Heart left ventricle (tissue), 16 donors: ENCODE results near the gene TXLNA. TPM values are rescaled to one million over a fixed set of nuclear protein-coding genes. Genes with fewer than 3 reads are reported as not detected.

Experiments
- ATAC-seq, 4 donors: fragments of 200-7000 bp; cut with Tn5 transposase; one replicate each; pipeline ENCODE4 v1.9.1; 2020 to 2022; ENCODE audit warnings: moderate library complexity in 4 of 4, mild to moderate bottlenecking in 3 of 4, moderate number of reproducible peaks in 1 of 4
- DNase-seq, 5 donors: peaks; one replicate each; pipeline ENCODE4 v3.0.0-alpha.2; 2020
- H3K27ac ChIP-seq, 12 donors: fragments of 200-600 bp; sonication (generic) in 4 of 12; one replicate each; pipeline versions ENCODE4 v1.5.0 to v1.8.0; 2016 to 2022; ENCODE audit warnings: mild to moderate bottlenecking in 2 of 12
- H3K27me3 ChIP-seq, 9 donors: fragments of 200-600 bp; sonication (generic) in 2 of 9; one replicate each; pipeline versions ENCODE4 v1.5.1 to v1.8.0; 2016 to 2022; ENCODE audit warnings: mild to moderate bottlenecking in 3 of 9
- H3K36me3 ChIP-seq, 9 donors: fragments of 200-600 bp; sonication (generic) in 2 of 9; one replicate each; pipeline versions ENCODE4 v1.5.0 to v1.8.0; 2018 to 2022; ENCODE audit warnings: mild to moderate bottlenecking in 2 of 9
- H3K4me1 ChIP-seq, 12 donors: fragments of 200-600 bp; sonication (generic) in 4 of 12; one replicate each; pipeline versions ENCODE4 v1.5.0 to v1.8.0; 2016 to 2022; ENCODE audit warnings: mild to moderate bottlenecking in 3 of 12
- H3K4me3 ChIP-seq, 12 donors: fragments of 200-600 bp; sonication (generic) in 4 of 12; one replicate each; pipeline versions ENCODE4 v1.5.0 to v1.8.0; 2017 to 2022; ENCODE audit warnings: mild to moderate bottlenecking in 9 of 12, moderate library complexity in 4 of 12
- H3K9me3 ChIP-seq, 12 donors: fragments of 200-600 bp; sonication (generic) in 4 of 12; one replicate each; pipeline versions ENCODE4 v1.5.0 to v1.8.0; 2016 to 2022; ENCODE audit warnings: mild to moderate bottlenecking in 1 of 12
- CTCF ChIP-seq, 12 donors: fragments of 200-600 bp; sonication (generic) in 4 of 12; IDR thresholded peaks; one replicate each; pipeline versions ENCODE4 v1.5.0 to v1.8.0; 2018 to 2022; ENCODE audit warnings: antibody characterized with exemption in 12 of 12, mild to moderate bottlenecking in 5 of 12
- POLR2A ChIP-seq, 2 donors: fragments of 450-650 bp; IDR thresholded peaks; one replicate each; pipeline ENCODE4 v1.6.1; 2017; ENCODE audit warnings: antibody characterized with exemption in 2 of 2, mild to moderate bottlenecking in 2 of 2, moderate library complexity in 2 of 2
- WGBS, 4 donors: extraction: QIAGEN DNeasy Blood & Tissue Kit in 2 of 4; methylation state at CpG; one replicate each; pipeline versions ENCODE4 v1.1.5 to v1.1.7; 2013 to 2018; 5-methylcytosine and 5-hydroxymethylcytosine counted together
- intact Hi-C, 10 donors: fragments of 100-400 bp; cut with DNase I; formaldehyde crosslinking; loops; one replicate each; pipeline versions ENCODE4 v1.11.1 to v1.14.2; 2022
- polyA plus RNA-seq, 2 donors: library from polyadenylated mRNA; stranded (reverse); fragments of 200-250 nt; gene quantifications; one replicate each; pipeline ENCODE4 v1.2.3, GENCODE V29; 2013
- total RNA-seq, 9 donors: library from RNA; depleted of rRNA in 2 of 9; stranded (reverse); fragments of >200 nt in 2 of 9; fragmentation: NEBNext Ultra II Directional in 3 of 9; extraction: Animal tissue kit (Norgen Biotek cat#: 25700) in 3 of 9; gene quantifications; one replicate each; pipeline versions ENCODE4 v1.1.0 to v1.2.4, GENCODE V29; 2016 to 2023
- donor health status: ischemic (EF 13 %, LVEDD 7.1; RV severe dilation, severe dysfunction).
- donor health status: healthy with polysubstance abuse.
- donor health status: DM: no; HTN: yes; CAD: no.
- donor health status: DM: no; HTN: no; CAD: no.
- donor health status: ischemic (EF 25% LVEDD 6.9; RV normal size, moderate dysfunction).
- donor health status: ischemic (EF 25% LVEDD 5.7; RV mildly dilated, moderate dysfunction).
- donor health status: healthy.
- donor health status: DM: yes; HTN: yes; CAD: no.
- donor health status: ischemic (EF 35%, LVEDD 5.7; RV mildly dilated, moderate dysfunction).
- donor health status: nonischemic (EF 11% LVEDD 7.7; RV severe dilation, severe dysfunction).
- donor health status: DM: yes; HTN: yes; CAD: no.
- donor health status: PGD.
- donor health status: ischemic (EF 29% LVEDD 5.4; RV normal size, mild dysfunction).
- donor health status: nonischemic (EF 23%, LVEDD 6.1; RV moderate dilation, normal function).

TXLNA gene
- total and polyA plus RNA-seq, 11 donors, result 8.7 to 35.9 (median 18.6) TPM

GRCh38 chr1:32180186-32181060 is 948 bp downstream of the TXLNA start:
- Histone ChIP-seq H3K4me3 (peak overlapping the region; percentile 30 to 81 (median 69)), H3K27me3 (no peaks in the 10 kb centered on the region), H3K36me3 (peaks cover 0 to 45% (median 43%) of the 10 kb centered on the region in 9 donors), H3K4me1 (peaks cover 4 to 59% (median 44%) of the 10 kb centered on the region in 12 donors), H3K9me3 (no peaks in the 10 kb centered on the region), H3K27ac (peak overlapping the region; percentile 80 to 99 (median 94))
- WGBS, 4 donors, result 6 to 10% (median 7%) methylated on average over 24 to 36 of the region's 36 CpGs
- intact Hi-C loops, result loop anchor here in 1 of 10 donors (2.0 kb wide), 1 partner anchor 20 kb away; the partner anchor contains the start of gene CCDC28B
- DNase-seq (peak; percentile 54 to 80 (median 67)), ATAC-seq (peak in 3 of 4 donors; percentile 31 to 53 (median 42))
- TF ChIP-seq CTCF (IDR thresholded peaks at IDR 0.05), result no peak
- no peak for TF ChIP-seq POLR2A (IDR thresholded peaks at IDR 0.05)

GRCh38 chr1:32181065-32181464 is 1.6 kb downstream of the TXLNA start:
- Histone ChIP-seq H3K4me1 (peaks cover 4 to 64% (median 44%) of the 10 kb centered on the region in 12 donors), H3K9me3 (no peaks in the 10 kb centered on the region), H3K4me3 (peak overlapping the region in 11 of 12 donors; percentile 30 to 81 (median 71)), H3K36me3 (peaks cover 0 to 51% (median 49%) of the 10 kb centered on the region in 9 donors), H3K27me3 (no peaks in the 10 kb centered on the region), H3K27ac (peak overlapping the region in 8 of 12 donors; percentile 90 to 99 (median 94))
- 73 to 82% (median 77%) methylated on average over 9 of the region's 9 CpGs for WGBS, 4 donors
- intact Hi-C loops, result loop anchor here in 1 of 10 donors (2.0 kb wide), 1 partner anchor 20 kb away; the partner anchor contains the start of gene CCDC28B
- no peak for DNase-seq
- TF ChIP-seq CTCF (IDR thresholded peaks at IDR 0.05) (no peak), POLR2A (IDR thresholded peaks at IDR 0.05) (no peak)
- ATAC-seq, result no peak

- Histone ChIP-seq H3K4me1 (peaks cover 4 to 65% (median 44%) of the 10 kb centered on the region in 12 donors), H3K36me3 (peaks cover 0 to 56% (median 54%) of the 10 kb centered on the region in 9 donors), H3K27ac (peak overlapping the region in 3 of 12 donors; percentile 94 to 99 (median 96)), H3K27me3 (no peaks in the 10 kb centered on the region), H3K9me3 (no peaks in the 10 kb centered on the region), H3K4me3 (peak overlapping the region in 6 of 12 donors; percentile 66 to 81 (median 72))
- no peak for TF ChIP-seq CTCF (IDR thresholded peaks at IDR 0.05)
- no peak for TF ChIP-seq POLR2A (IDR thresholded peaks at IDR 0.05)
- no peak for DNase-seq
- WGBS, 4 donors, result 79 to 84% (median 80%) methylated on average over 5 of the region's 5 CpGs
- intact Hi-C loops, result loop anchor here in 1 of 10 donors (2.0 kb wide), 1 partner anchor 19 kb away; the partner anchor contains the start of gene CCDC28B
- ATAC-seq, result no peak
Observed at GRCh38 chr1:32181563-32181962, 2.1 kb downstream of the TXLNA start.

- peak overlapping the region in 3 of 12 donors; percentile 66 to 75 (median 66) for H3K4me3 ChIP-seq
- ATAC-seq (no peak), DNase-seq (no peak)
- H3K36me3 ChIP-seq, result peaks cover 0 to 61% (median 59%) of the 10 kb centered on the region in 9 donors
- WGBS, 4 donors, result 88 to 95% (median 90%) methylated on average over 6 of the region's 6 CpGs
- no peak for TF ChIP-seq POLR2A (IDR thresholded peaks at IDR 0.05)
- no peak for TF ChIP-seq CTCF (IDR thresholded peaks at IDR 0.05)
- H3K9me3 ChIP-seq, result no peaks in the 10 kb centered on the region
- H3K27ac ChIP-seq, result peak overlapping the region in 1 of 12 donors; percentile 99
- peaks cover 4 to 69% (median 46%) of the 10 kb centered on the region in 12 donors for H3K4me1 ChIP-seq
- intact Hi-C loops, result no loop called here
- no peaks in the 10 kb centered on the region for H3K27me3 ChIP-seq
Observed at GRCh38 chr1:32182060-32182459, 2.6 kb downstream of the TXLNA start.
